ENCODE measurements around the gene CBLC. TPM values are rescaled to one million over a fixed set of nuclear protein-coding genes. Genes with fewer than 3 reads are reported as not detected.
A peak's percentile ranks its signal among the peaks of the same experiment; 100 is the strongest.

Gene CBLC
- total and polyA plus RNA-seq, 10 of the 15 experiments (the other 5 are each of a cell fraction or from before 2014, with no cell fraction given) = not detected

- no peak for TF ChIP-seq HSF1 (IDR thresholded peaks at IDR 0.05; ENCODE audit: low read depth, low read length)
These were observed 29.8 kb upstream of the CBLC start (continued) for GRCh38 chr19:44747739-44748425.

- RAD21 ChIA-PET (ENCODE audit: unreplicated experiment) = interaction anchor here (0.8 to 2.9 kb wide), 7 partner anchors 12 to 207 kb away, joined by 3 to 50 read pairs (median 7); no protein-coding TSS in a partner anchor
- no peak for DNase-seq (ENCODE audit: low read depth, low spot score)
- H3K4me2 ChIP-seq (ENCODE audit: control insufficient read depth, insufficient read depth) = peak within 1 kb of the TSS; percentile 81
- no peaks in the 10 kb centered on the region for H3K9me3 ChIP-seq (replicated peaks; ENCODE audit: control insufficient read depth, insufficient read depth, low read length)
- CTCF ChIA-PET = interaction anchor here (0.8 to 7.7 kb wide), 5 partner anchors 18 to 59 kb away, joined by 3 to 109 read pairs (median 5); no protein-coding TSS in a partner anchor
- intact Hi-C loops (cut with micrococcal nuclease; ENCODE audit: unreplicated experiment) (loop anchor here (1.0 kb wide), 1 partner anchor 11 kb away; no protein-coding TSS in a partner anchor), in situ Hi-C loops (cut with MboI) (no loop called here)
- POLR2A ChIA-PET = interaction anchor here (0.6 to 2.1 kb wide), 7 partner anchors 10 to 97 kb away, joined by 3 to 11 read pairs (median 5); partner anchors contain the start of gene NECTIN2
- no peaks in the 10 kb centered on the region for H3K27me3 ChIP-seq (replicated peaks in 1 of 2; ENCODE audit: control insufficient read depth in 2 of 2, insufficient read depth in 2 of 2, low read length in 1 of 2)
- peak within 1 kb of the TSS; percentile 98 for H3K4me3 ChIP-seq
- peak within 1 kb of the TSS; percentile 93 for H3K9ac ChIP-seq (ENCODE audit: control insufficient read depth, insufficient read depth, low read length)
- H2AFZ ChIP-seq (ENCODE audit: control insufficient read depth, low read depth, low read length) = peak within 1 kb of the TSS; percentile 77
- H3K79me2 ChIP-seq (ENCODE audit: control insufficient read depth, insufficient read depth, low read length) = peaks cover 38% of the 10 kb centered on the region
- no peaks in the 10 kb centered on the region; a peak in 2 of 4 replicates for H3K36me3 ChIP-seq (ENCODE audit: control insufficient read depth in 2 of 2, insufficient read depth in 2 of 2, low read length in 1 of 2)
- no peak for FAIRE-seq
- peak; percentile 48 for ATAC-seq
- 1% methylated on average over 14 of the region's 88 CpGs for WGBS (ENCODE audit: insufficient coverage, insufficient replicate concordance, low lambda C conversion rate, missing lambda C conversion rate)
- H4K20me1 ChIP-seq (ENCODE audit: control insufficient read depth, insufficient read depth) = no peaks in the 10 kb centered on the region
- peaks cover 35% of the 10 kb centered on the region for H3K4me1 ChIP-seq (ENCODE audit: control insufficient read depth, insufficient read depth, low read length)
- SMC1A ChIA-PET (ENCODE audit: uncharacterized antibody, unreplicated experiment) = interaction anchor here (1.0 to 7.7 kb wide), 5 partner anchors 9 to 58 kb away, joined by 3 to 115 read pairs (median 7); no protein-coding TSS in a partner anchor
- no TSS peak for BruUV-seq (replicated peaks)
- peak within 1 kb of the TSS; percentile 92 for H3K27ac ChIP-seq (ENCODE audit: control insufficient read depth, insufficient read depth)
- TF ChIP-seq IKZF1 (conservative IDR thresholded peaks at IDR 0.05) (peak; percentile 62), POU2F2 (IDR thresholded peaks at IDR 0.05; ENCODE audit: borderline replicate concordance, low read depth, low read length) (peak; percentile 18; the same call in 1 of the 3 replicates), YY1 (IDR thresholded peaks at IDR 0.05; ENCODE audit: low read depth, low read length) (peak; percentile 70), BRCA1 (IDR thresholded peaks at IDR 0.05; ENCODE audit: low read depth, low read length) (no peak), JUND (IDR thresholded peaks at IDR 0.05; ENCODE audit: low read depth, low read length) (no peak), PAX8 (IDR thresholded peaks at IDR 0.05) (no peak), E4F1 (IDR thresholded peaks at IDR 0.05; ENCODE audit: borderline replicate concordance, partially characterized antibody) (no peak), MXI1 (IDR thresholded peaks at IDR 0.05; ENCODE audit: low read depth, low read length) (no peak), HDAC6 (IDR thresholded peaks at IDR 0.05; ENCODE audit: unreplicated experiment) (no peak), NKRF (conservative IDR thresholded peaks at IDR 0.05) (peak; percentile 61; the same call in 1 of the 2 replicates), RAD51 (IDR thresholded peaks at IDR 0.05) (no peak), CBX3 (IDR thresholded peaks at IDR 0.05; ENCODE audit: borderline replicate concordance, low read depth) (no peak), RBBP5 (conservative IDR thresholded peaks at IDR 0.05) (no peak)
These were observed 29.1 kb upstream of the CBLC start, which contains the start of gene BCL3 for GRCh38 chr19:44748426-44749254. Gene BCL3 (plus strand): TSS chr19:44748708. CDS start chr19:44748791, 83 bp downstream.

Data from GM12878 (cell line).